Spleen (tissue), 11 donors: ENCODE data around the gene FRK. TPM values are rescaled to one million over a fixed set of nuclear protein-coding genes. Genes with fewer than 3 reads are reported as not detected.
"Not testable (repeated sequence)": the region's sequence is repeated elsewhere in the genome, so short reads cannot be mapped to it uniquely, and the experiment has no call there.

Source experiments
- DNase-seq: peaks from one replicate; pipeline ENCODE4 v3.0.0-alpha.2; 2020
- H3K27ac ChIP-seq, 8 donors: fragments of 200-600 bp; sonication (generic) in 7 of 8; 1 replicate in 4 of 8; 2 replicates in 4 of 8; pipeline versions ENCODE4 v1.5.0 to v1.8.0; 2016 to 2021; ENCODE audit warnings: inconsistent platforms in 4 of 8, mild to moderate bottlenecking in 4 of 8, moderate library complexity in 1 of 8
- H3K27me3 ChIP-seq, 7 donors: fragments of 200-600 bp; sonication (generic) in 6 of 7; replicated peaks in 1 of 7; 1 replicate in 4 of 7; 2 replicates in 3 of 7; pipeline versions ENCODE4 v1.5.0 to v1.8.0; 2016 to 2021; ENCODE audit warnings: inconsistent platforms in 3 of 7, mild to moderate bottlenecking in 1 of 7
- H3K36me3 ChIP-seq, 6 donors: fragments of 200-600 bp; sonication (generic) in 5 of 6; 1 replicate in 4 of 6; 2 replicates in 2 of 6; pipeline versions ENCODE4 v1.5.0 to v1.8.0; 2016 to 2021; ENCODE audit warnings: inconsistent platforms in 2 of 6
- H3K4me1 ChIP-seq, 6 donors: fragments of 200-600 bp; sonication (generic) in 5 of 6; 1 replicate in 3 of 6; 2 replicates in 3 of 6; pipeline versions ENCODE4 v1.5.0 to v1.8.0; 2016 to 2021; ENCODE audit warnings: inconsistent platforms in 3 of 6
- H3K4me3 ChIP-seq, 8 donors: fragments of 200-600 bp; sonication (generic) in 7 of 8; 1 replicate in 4 of 8; 2 replicates in 4 of 8; pipeline versions ENCODE4 v1.5.0 to v1.8.0; 2016 to 2021; ENCODE audit warnings: inconsistent platforms in 4 of 8, mild to moderate bottlenecking in 4 of 8, moderate library complexity in 2 of 8
- H3K9me3 ChIP-seq, 8 donors: fragments of 200-600 bp; sonication (generic) in 7 of 8; 1 replicate in 4 of 8; 2 replicates in 4 of 8; pipeline versions ENCODE4 v1.5.0 to v1.8.0; 2016 to 2021; ENCODE audit warnings: inconsistent platforms in 4 of 8
- CTCF ChIP-seq, 11 experiments: fragments of 200-600 bp in 7 of 11; fragments of 450-650 bp in 4 of 11; sonication (generic) in 4 of 11; IDR thresholded peaks in 8 of 11; conservative IDR thresholded peaks in 3 of 11; 1 replicate in 7 of 11; 2 replicates in 4 of 11; pipeline versions ENCODE4 v1.4.0 to v1.8.0; 2016 to 2021; ENCODE audit warnings: antibody characterized with exemption in 11 of 11, inconsistent platforms in 4 of 11, mild to moderate bottlenecking in 1 of 11
- POLR2A ChIP-seq, 3 donors: fragments of 450-650 bp; IDR thresholded peaks; one replicate each; pipeline ENCODE4 v1.5.1; 2017; ENCODE audit warnings: antibody characterized with exemption in 3 of 3, mild to moderate bottlenecking in 1 of 3
- POLR2AphosphoS5 ChIP-seq, 3 donors: sonication (generic); formaldehyde crosslinking; IDR thresholded peaks; one replicate each; pipeline ENCODE4 v1.5.1; 2017; ENCODE audit warnings: antibody characterized with exemption in 3 of 3
- WGBS, 5 donors: extraction: QIAGEN DNeasy Blood & Tissue Kit in 3 of 5; methylation state at CpG; one replicate each; pipeline versions ENCODE4 v1.1.5 to v1.1.7; 2013 to 2018; 5-methylcytosine and 5-hydroxymethylcytosine counted together
- intact Hi-C: fragments of 100-400 bp; cut with DNase I; formaldehyde crosslinking; loops from one replicate; pipeline ENCODE4 v1.15.0; 2023; ENCODE audit warnings: low total_unique reads
- polyA plus RNA-seq, 3 donors: library from polyadenylated mRNA; stranded (reverse); fragments of 200-250 nt; gene quantifications; one replicate each; pipeline ENCODE4 v1.2.1, GENCODE V29; 2013
- total RNA-seq, 7 donors: library from RNA; depleted of rRNA in 3 of 7; stranded (reverse); fragments of >200 nt in 3 of 7; fragmentation: NEBNext Ultra II Directional in 4 of 7; extraction: Animal tissue kit (Norgen Biotek cat#: 25700) in 4 of 7; gene quantifications; one replicate each; pipeline versions ENCODE4 v1.1.0 to v1.2.1, GENCODE V29; 2016 to 2021
- donor health status: healthy with polysubstance abuse.
- donor health status: DM: no; HTN: no; CAD: no; lungs with moderate emphysema.
- donor health status: DM: no; HTN: no; CAD: no.
- donor health status: Bipolar disorder and iron deficiency.
- donor health status: healthy.
- donor health status: DM: no; HTN: no; CAD: no.
- donor health status: DM: yes; HTN: yes; CAD: no.

The FRK gene
- total and polyA plus RNA-seq, 10 donors, result 0.20 to 2.8 (median 0.78) TPM

GRCh38 chr6:115971785-115972184 lies 88.9 kb downstream of the FRK start:
- TF ChIP-seq CTCF (IDR thresholded peaks at IDR 0.05 in 8 of 11, conservative IDR thresholded peaks at IDR 0.05 in 3 of 11) (no peak), POLR2AphosphoS5 (IDR thresholded peaks at IDR 0.05) (no peak), POLR2A (IDR thresholded peaks at IDR 0.05) (no peak)
- intact Hi-C loops, result no loop called here
- Histone ChIP-seq H3K4me3 (no peak overlapping the region), H3K27me3 (no peaks in the 10 kb centered on the region), H3K4me1 (no peaks in the 10 kb centered on the region), H3K36me3 (no peaks in the 10 kb centered on the region), H3K9me3 (no peaks in the 10 kb centered on the region), H3K27ac (no peak overlapping the region)
- DNase-seq, result no peak
- WGBS, 5 donors, result 71 to 90% (median 80%) methylated on average over 2 of the region's 2 CpGs

GRCh38 chr6:115969930-115970273 lies 90.8 kb downstream of the FRK start:
- H3K4me3 ChIP-seq, result peak overlapping the region in 1 of 8 donors; percentile 1
- no peaks in the 10 kb centered on the region for H3K4me1 ChIP-seq
- no peaks in the 10 kb centered on the region for H3K36me3 ChIP-seq
- intact Hi-C loops, result no loop called here
- H3K9me3 ChIP-seq, result no peaks in the 10 kb centered on the region
- TF ChIP-seq POLR2A (IDR thresholded peaks at IDR 0.05), result no peak
- no peak for DNase-seq
- no peaks in the 10 kb centered on the region for H3K27me3 ChIP-seq
- no peak overlapping the region for H3K27ac ChIP-seq

- H3K36me3 ChIP-seq, result no peaks in the 10 kb centered on the region
- intact Hi-C loops, result no loop called here
- no peak for TF ChIP-seq POLR2A (IDR thresholded peaks at IDR 0.05)
- TF ChIP-seq CTCF (IDR thresholded peaks at IDR 0.05 in 8 of 11, conservative IDR thresholded peaks at IDR 0.05 in 3 of 11), result no peak
- TF ChIP-seq POLR2AphosphoS5 (IDR thresholded peaks at IDR 0.05), result no peak
- H3K9me3 ChIP-seq, result no peaks in the 10 kb centered on the region
- H3K4me3 ChIP-seq, result peak overlapping the region in 1 of 8 donors; percentile 1
- no peaks in the 10 kb centered on the region for H3K27me3 ChIP-seq
- 75 to 84% (median 77%) methylated on average over 7 of the region's 7 CpGs for WGBS, 5 donors
- H3K4me1 ChIP-seq, result no peaks in the 10 kb centered on the region
- H3K27ac ChIP-seq, result no peak overlapping the region
- DNase-seq, result no peak
These were observed 91.3 kb downstream of the FRK start for GRCh38 chr6:115969207-115969929.

GRCh38 chr6:115960286-115960685 lies 100.4 kb downstream of the FRK start:
- not testable (repeated sequence) for H3K27me3 ChIP-seq

GRCh38 chr6:115958958-115959357 lies 101.7 kb downstream of the FRK start:
- no peak for DNase-seq
- TF ChIP-seq POLR2A (IDR thresholded peaks at IDR 0.05) (no peak), CTCF (IDR thresholded peaks at IDR 0.05 in 8 of 11, conservative IDR thresholded peaks at IDR 0.05 in 3 of 11) (no peak), POLR2AphosphoS5 (IDR thresholded peaks at IDR 0.05) (no peak)
- intact Hi-C loops, result no loop called here

More at GRCh38 chr6:115960286-115960685, 100.4 kb downstream of the FRK start:
- H3K27ac ChIP-seq, DNase-seq, intact Hi-C loops, H3K36me3 ChIP-seq, H3K9me3 ChIP-seq, H3K4me1 ChIP-seq, H3K4me3 ChIP-seq: not testable (repeated sequence)
- 86 to 97% (median 91%) methylated on average over 8 to 16 of the region's 17 CpGs; no CpG with 5 or more reads in 1 of the 5 donors for WGBS, 5 donors

More at GRCh38 chr6:115958958-115959357, 101.7 kb downstream of the FRK start:
- Histone ChIP-seq H3K4me3 (no peak overlapping the region), H3K4me1 (no peaks in the 10 kb centered on the region), H3K9me3 (no peaks in the 10 kb centered on the region), H3K27me3 (no peaks in the 10 kb centered on the region), H3K27ac (no peak overlapping the region), H3K36me3 (no peaks in the 10 kb centered on the region)
- 81 to 91% (median 87%) methylated on average over 3 of the region's 3 CpGs for WGBS, 5 donors
